WTC11 (cell line): ENCODE results near the gene P4HB. TPM values are rescaled to one million over a fixed set of nuclear protein-coding genes. Genes with fewer than 3 reads are reported as not detected.

ENCODE experiments used
- ATAC-seq: fragments of 200-7000 bp; cut with Tn5 transposase; 2 replicates; pipeline ENCODE4 v1.10.0; 2021; ENCODE audit warnings: mild to moderate bottlenecking, moderate library complexity
- CTCF ChIA-PET: fragments of 300-600 bp; sonication (Branson Sonifier 250); formaldehyde crosslinking; loops from one replicate; lab custom pipeline; 2021; ENCODE audit warnings: antibody characterized with exemption; lab: Charles Lee
- POLR2A ChIA-PET: fragments of 350-600 bp; sonication (Branson Sonifier 250); formaldehyde crosslinking; loops from one replicate; lab custom pipeline; 2021; ENCODE audit warnings: antibody characterized with exemption; lab: Charles Lee
- DNase-seq: peaks from one replicate; pipeline ENCODE4 v3.0.0; 2021; ENCODE audit warnings: low spot score
- H3K27ac Mint-ChIP-seq: 2 replicates; pipeline ENCODE4 v1.8.0; 2021; ENCODE audit warnings: mixed read lengths
- H3K27me3 Mint-ChIP-seq: 2 replicates; pipeline ENCODE4 v1.8.0; 2021; ENCODE audit warnings: low read depth, mild to moderate bottlenecking, moderate library complexity, mixed read lengths
- H3K36me3 Mint-ChIP-seq: 2 replicates; pipeline ENCODE4 v1.8.0; 2021; ENCODE audit warnings: mixed read lengths
- H3K4me1 Mint-ChIP-seq: 2 replicates; pipeline ENCODE4 v1.8.0; 2022; ENCODE audit warnings: mixed read lengths
- H3K4me3 Mint-ChIP-seq: 2 replicates; pipeline ENCODE4 v1.8.0; 2021; ENCODE audit warnings: mild to moderate bottlenecking, moderate library complexity, mixed read lengths
- H3K9me3 Mint-ChIP-seq: 2 replicates; pipeline ENCODE4 v1.8.0; 2021; ENCODE audit warnings: mixed read lengths
- AFF4 ChIP-seq: sonication (generic); formaldehyde crosslinking; IDR thresholded peaks from 2 replicates; pipeline ENCODE4 v1.8.1; 2023; ENCODE audit warnings: mild to moderate bottlenecking, missing genetic modification reagents, borderline replicate concordance
- CBFB ChIP-seq: sonication (generic); formaldehyde crosslinking; IDR thresholded peaks from 2 replicates; pipeline ENCODE4 v1.8.1; 2022; ENCODE audit warnings: mild to moderate bottlenecking, low read depth, missing genetic modification reagents
- CREB1 ChIP-seq: sonication (generic); formaldehyde crosslinking; IDR thresholded peaks from 2 replicates; pipeline ENCODE4 v1.8.0; 2023; ENCODE audit warnings: mild to moderate bottlenecking, missing genetic modification reagents
- CREM ChIP-seq: sonication (generic); formaldehyde crosslinking; IDR thresholded peaks from 2 replicates; pipeline ENCODE4 v1.8.1; 2022; ENCODE audit warnings: mild to moderate bottlenecking, missing genetic modification reagents, moderate library complexity
- E2F1 ChIP-seq: sonication (generic); formaldehyde crosslinking; IDR thresholded peaks from 2 replicates; pipeline ENCODE4 v1.8.0; 2022; ENCODE audit warnings: mild to moderate bottlenecking, missing genetic modification reagents
- ELF4 ChIP-seq: sonication (generic); formaldehyde crosslinking; IDR thresholded peaks from 2 replicates; pipeline ENCODE4 v1.8.1; 2022; ENCODE audit warnings: low read depth, mild to moderate bottlenecking, moderate library complexity, missing genetic modification reagents
- ERG ChIP-seq: fragments of 250-450 bp; sonication (Bioruptor Pico); IDR thresholded peaks from 2 replicates; pipeline ENCODE4 v1.8.0; 2021; ENCODE audit warnings: mild to moderate bottlenecking
- ESRRA ChIP-seq: sonication (generic); formaldehyde crosslinking; IDR thresholded peaks from 2 replicates; pipeline ENCODE4 v1.8.1; 2022; ENCODE audit warnings: mild to moderate bottlenecking, missing genetic modification reagents, borderline replicate concordance
- ETV6 ChIP-seq: sonication (generic); formaldehyde crosslinking; IDR thresholded peaks from 2 replicates; pipeline ENCODE4 v1.8.1; 2022; ENCODE audit warnings: mild to moderate bottlenecking, missing genetic modification reagents
- GRHL2 ChIP-seq: fragments of 250-450 bp; sonication (Bioruptor Pico); IDR thresholded peaks from 2 replicates; pipeline ENCODE4 v1.8.0; 2022; ENCODE audit warnings: mild to moderate bottlenecking, moderate library complexity; ENCODE audit not compliant: insufficient replicate concordance, severe bottlenecking
- IRF1 ChIP-seq: sonication (generic); formaldehyde crosslinking; IDR thresholded peaks from 2 replicates; pipeline ENCODE4 v1.8.0; 2023; ENCODE audit warnings: missing genetic modification reagents
- JAZF1 ChIP-seq: fragments of 250-450 bp; sonication (Bioruptor Pico); IDR thresholded peaks from 2 replicates; pipeline ENCODE4 v1.9.0; 2021; ENCODE audit warnings: moderate library complexity, mild to moderate bottlenecking, inconsistent platforms
- KAT7 ChIP-seq: sonication (generic); formaldehyde crosslinking; IDR thresholded peaks from 2 replicates; pipeline ENCODE4 v1.8.1; 2023; ENCODE audit warnings: missing genetic modification reagents, mild to moderate bottlenecking, borderline replicate concordance
- MYBL2 ChIP-seq: sonication (generic); formaldehyde crosslinking; IDR thresholded peaks from 2 replicates; pipeline ENCODE4 v1.8.1; 2023; ENCODE audit warnings: mild to moderate bottlenecking, moderate library complexity, missing genetic modification reagents
- NFATC4 ChIP-seq: fragments of 250-450 bp; sonication (Bioruptor Pico); IDR thresholded peaks from 2 replicates; pipeline ENCODE4 v1.9.0; 2021; ENCODE audit warnings: mild to moderate bottlenecking
- RELA ChIP-seq: sonication (generic); formaldehyde crosslinking; IDR thresholded peaks from 2 replicates; pipeline ENCODE4 v1.8.1; 2022; ENCODE audit warnings: missing genetic modification reagents, mild to moderate bottlenecking, borderline replicate concordance
- SMAD3 ChIP-seq: sonication (generic); formaldehyde crosslinking; IDR thresholded peaks from 2 replicates; pipeline ENCODE4 v1.8.0; 2022; ENCODE audit warnings: missing genetic modification reagents, mild to moderate bottlenecking, borderline replicate concordance
- TEAD4 ChIP-seq: sonication (generic); formaldehyde crosslinking; IDR thresholded peaks from 2 replicates; pipeline ENCODE4 v1.8.0; 2022; ENCODE audit warnings: mild to moderate bottlenecking, missing genetic modification reagents
- USF1 ChIP-seq: sonication (generic); formaldehyde crosslinking; IDR thresholded peaks from 2 replicates; pipeline ENCODE4 v1.8.0; 2022; ENCODE audit warnings: mild to moderate bottlenecking, missing genetic modification reagents
- ZNF121 ChIP-seq: sonication (generic); formaldehyde crosslinking; IDR thresholded peaks from 2 replicates; pipeline ENCODE4 v1.8.0; 2023; ENCODE audit warnings: missing genetic modification reagents
- ZNF219 ChIP-seq: sonication (generic); formaldehyde crosslinking; IDR thresholded peaks from 2 replicates; pipeline ENCODE4 v1.8.0; 2023; ENCODE audit warnings: missing genetic modification reagents, mild to moderate bottlenecking, borderline replicate concordance
- ZNF396 ChIP-seq: fragments of 250-450 bp; sonication (Bioruptor Pico); IDR thresholded peaks from 2 replicates; pipeline ENCODE4 v1.8.0; 2021; ENCODE audit warnings: mild to moderate bottlenecking, moderate library complexity, borderline replicate concordance
- ZNF423 ChIP-seq: fragments of 250-450 bp; sonication (Bioruptor Pico); IDR thresholded peaks from 2 replicates; pipeline ENCODE4 v2.1.2; 2022; ENCODE audit warnings: mild to moderate bottlenecking, moderate library complexity
- total RNA-seq: library from RNA; stranded (reverse); gene quantifications from 3 replicates; pipeline ENCODE4 v1.2.3, GENCODE V29; 2021
- TF ChIP-seq, protein P1 (sequence below): sonication (generic); formaldehyde crosslinking; IDR thresholded peaks from 2 replicates; pipeline ENCODE4 v1.8.0; 2022; ENCODE audit warnings: mild to moderate bottlenecking, missing genetic modification reagents
- TF ChIP-seq, protein P2 (sequence below): sonication (generic); formaldehyde crosslinking; IDR thresholded peaks from 2 replicates; pipeline ENCODE4 v1.8.1; 2023; ENCODE audit warnings: mild to moderate bottlenecking, missing genetic modification reagents, moderate library complexity

Gene P4HB
- total RNA-seq, 1 experiment from 2014 or later, result 380 TPM

GRCh38 chr17:81849457-81849856 lies 10.9 kb downstream of the P4HB start:
- ChIA-PET CTCF (no interaction called here), POLR2A (no interaction called here)
- no peaks in the 10 kb centered on the region for H3K9me3 Mint-ChIP-seq
- no peak overlapping the region for H3K27ac Mint-ChIP-seq
- no peaks in the 10 kb centered on the region for H3K27me3 Mint-ChIP-seq
- ATAC-seq (no peak), DNase-seq (no peak)
- H3K4me1 Mint-ChIP-seq, result no peaks in the 10 kb centered on the region
- H3K36me3 Mint-ChIP-seq, result peaks cover 57% of the 10 kb centered on the region
- H3K4me3 Mint-ChIP-seq, result no peak overlapping the region
- TF ChIP-seq IRF1 (CRISPR knock-in tag) (no peak), CBFB (CRISPR knock-in tag) (no peak), ZNF219 (CRISPR knock-in tag) (no peak), RELA (CRISPR knock-in tag) (no peak), JAZF1 (CRISPR knock-in tag) (no peak), MYBL2 (no peak), USF1 (CRISPR knock-in tag) (no peak), ESRRA (no peak), CREB1 (no peak), ZNF423 (CRISPR knock-in tag) (no peak)
- TF ChIP-seq, protein P1, sequence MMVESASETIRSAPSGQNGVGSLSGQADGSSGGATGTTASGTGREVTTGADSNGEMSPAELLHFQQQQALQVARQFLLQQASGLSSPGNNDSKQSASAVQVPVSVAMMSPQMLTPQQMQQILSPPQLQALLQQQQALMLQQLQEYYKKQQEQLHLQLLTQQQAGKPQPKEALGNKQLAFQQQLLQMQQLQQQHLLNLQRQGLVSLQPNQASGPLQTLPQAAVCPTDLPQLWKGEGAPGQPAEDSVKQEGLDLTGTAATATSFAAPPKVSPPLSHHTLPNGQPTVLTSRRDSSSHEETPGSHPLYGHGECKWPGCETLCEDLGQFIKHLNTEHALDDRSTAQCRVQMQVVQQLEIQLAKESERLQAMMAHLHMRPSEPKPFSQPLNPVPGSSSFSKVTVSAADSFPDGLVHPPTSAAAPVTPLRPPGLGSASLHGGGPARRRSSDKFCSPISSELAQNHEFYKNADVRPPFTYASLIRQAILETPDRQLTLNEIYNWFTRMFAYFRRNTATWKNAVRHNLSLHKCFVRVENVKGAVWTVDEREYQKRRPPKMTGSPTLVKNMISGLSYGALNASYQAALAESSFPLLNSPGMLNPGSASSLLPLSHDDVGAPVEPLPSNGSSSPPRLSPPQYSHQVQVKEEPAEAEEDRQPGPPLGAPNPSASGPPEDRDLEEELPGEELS (CRISPR knock-in tag), result no peak
- TF ChIP-seq, protein P2, sequence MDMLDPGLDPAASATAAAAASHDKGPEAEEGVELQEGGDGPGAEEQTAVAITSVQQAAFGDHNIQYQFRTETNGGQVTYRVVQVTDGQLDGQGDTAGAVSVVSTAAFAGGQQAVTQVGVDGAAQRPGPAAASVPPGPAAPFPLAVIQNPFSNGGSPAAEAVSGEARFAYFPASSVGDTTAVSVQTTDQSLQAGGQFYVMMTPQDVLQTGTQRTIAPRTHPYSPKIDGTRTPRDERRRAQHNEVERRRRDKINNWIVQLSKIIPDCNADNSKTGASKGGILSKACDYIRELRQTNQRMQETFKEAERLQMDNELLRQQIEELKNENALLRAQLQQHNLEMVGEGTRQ (CRISPR knock-in tag), result no peak

GRCh38 chr17:81846743-81847689 lies 13.3 kb downstream of the P4HB start:
- ATAC-seq (no peak), DNase-seq (no peak)
- no peak overlapping the region for H3K4me3 Mint-ChIP-seq
- no peaks in the 10 kb centered on the region for H3K4me1 Mint-ChIP-seq
- H3K27me3 Mint-ChIP-seq, result no peaks in the 10 kb centered on the region
- POLR2A ChIA-PET, result no interaction called here
- no peaks in the 10 kb centered on the region for H3K9me3 Mint-ChIP-seq
- CTCF ChIA-PET, result no interaction called here
- no peak overlapping the region for H3K27ac Mint-ChIP-seq
- peaks cover 44% of the 10 kb centered on the region for H3K36me3 Mint-ChIP-seq
- TF ChIP-seq ETV6 (CRISPR knock-in tag) (no peak), TEAD4 (CRISPR knock-in tag) (no peak), ZNF121 (CRISPR knock-in tag) (no peak), NFATC4 (CRISPR knock-in tag) (no peak), SMAD3 (CRISPR knock-in tag) (no peak), CREM (CRISPR knock-in tag) (no peak), GRHL2 (CRISPR knock-in tag) (no peak), ZNF219 (CRISPR knock-in tag) (no peak), ERG (CRISPR knock-in tag) (no peak), AFF4 (CRISPR knock-in tag) (no peak), E2F1 (CRISPR knock-in tag) (no peak), ELF4 (no peak), KAT7 (CRISPR knock-in tag) (no peak), ZNF396 (no peak)
